ENCODE measurements around the gene MEAF6. TPM values are rescaled to one million over a fixed set of nuclear protein-coding genes. Genes with fewer than 3 reads are reported as not detected.

MEAF6 gene
- total and polyA plus RNA-seq, 2 of the 8 experiments (the other 6 are each of a cell fraction or from before 2014, with no cell fraction given) = 23.0 to 38.8 TPM

GRCh38 chr1:37468037-37468436 lies 46.5 kb downstream of the MEAF6 start:
- Histone ChIP-seq H2BK12ac (ENCODE audit: low read depth, low read length) (no peak overlapping the region), H3K27me3 (replicated peaks in 1 of 4; ENCODE audit: control insufficient read depth in 3 of 4, extremely low read depth in 1 of 4, insufficient read depth in 3 of 4, low read length in 3 of 4) (peaks cover 0 to 2% (median 1%) of the 10 kb centered on the region in 4 experiments; a peak in 2 of 7 replicates), H3K79me2 (ENCODE audit: control insufficient read depth in 1 of 2, insufficient read depth in 2 of 2, low read length in 2 of 2) (no peaks in the 10 kb centered on the region), H2BK120ac (replicated peaks; ENCODE audit: low read depth, low read length) (no peak overlapping the region), H3K9me3 (ENCODE audit: insufficient read depth in 2 of 2, low read depth in 1 of 2, low read length in 1 of 2) (no peaks in the 10 kb centered on the region), H3K4me3 (ENCODE audit: extremely low read depth in 1 of 4, insufficient read depth in 2 of 4, low read depth in 3 of 4, low read length in 4 of 4) (no peak overlapping the region), H3K9ac (replicated peaks in 1 of 4; ENCODE audit: extremely low read depth in 1 of 4, low read depth in 3 of 4, low read length in 3 of 4) (no peak overlapping the region), H3K4ac (replicated peaks; ENCODE audit: insufficient read length, low read depth, low read length) (no peak overlapping the region), H3K14ac (ENCODE audit: insufficient read length) (no peak overlapping the region), H3K27ac (ENCODE audit: low read depth, low read length) (no peak overlapping the region), H3K18ac (ENCODE audit: extremely low read depth, low read length) (no peak overlapping the region), H4K8ac (ENCODE audit: extremely low read depth, insufficient read depth, low read length) (no peak overlapping the region), H3K4me1 (replicated peaks in 1 of 4; ENCODE audit: control insufficient read depth in 3 of 4, insufficient read depth in 4 of 4, low read length in 3 of 4) (peaks cover 2 to 14% (median 8%) of the 10 kb centered on the region in 4 experiments), H3K56ac (replicated peaks; ENCODE audit: insufficient read length, low read depth, low read length) (no peak overlapping the region), H2AFZ (ENCODE audit: low read length) (no peak overlapping the region), H3K23ac (ENCODE audit: insufficient read length) (no peak overlapping the region), H2BK15ac (ENCODE audit: low read length) (no peak overlapping the region), H4K5ac (ENCODE audit: insufficient read length, low read depth, low read length) (no peak overlapping the region), H2AK5ac (ENCODE audit: low read depth, low read length) (no peak overlapping the region), H3K36me3 (ENCODE audit: control insufficient read depth in 2 of 4, insufficient read depth in 4 of 4, low read length in 3 of 4) (no peaks in the 10 kb centered on the region), H3K4me2 (ENCODE audit: insufficient read depth in 1 of 2, low read depth in 2 of 2, low read length in 2 of 2) (no peak overlapping the region), H3K79me1 (ENCODE audit: low read depth, low read length) (no peaks in the 10 kb centered on the region), H2BK20ac (ENCODE audit: low read length) (no peak overlapping the region), H4K20me1 (replicated peaks in 1 of 2; ENCODE audit: control insufficient read depth in 1 of 2, insufficient read depth in 2 of 2, low read length in 2 of 2) (no peaks in the 10 kb centered on the region), H4K91ac (replicated peaks; ENCODE audit: insufficient read length, low read length) (no peak overlapping the region), H2BK5ac (ENCODE audit: low read depth, low read length) (no peak overlapping the region), H3K23me2 (ENCODE audit: low read depth, low read length) (no peaks in the 10 kb centered on the region; the same call in 1 of the 2 replicates)
- DNase-seq (ENCODE audit: low read depth in 1 of 2, low spot score in 2 of 2) (no peak), FAIRE-seq (no peak)
- 95% methylated on average over 3 of the region's 5 CpGs; no CpG with 5 or more reads in 1 of the 2 experiments for WGBS, 2 experiments (ENCODE audit: extremely low coverage in 1 of 2, insufficient coverage in 1 of 2, insufficient read length in 1 of 2, insufficient replicate concordance in 2 of 2, low coverage in 1 of 2, low lambda C conversion rate in 2 of 2, missing lambda C conversion rate in 1 of 2)
- TF ChIP-seq CHD2 (IDR thresholded peaks at IDR 0.05; ENCODE audit: low read length) (no peak), KDM1A (IDR thresholded peaks at IDR 0.05; ENCODE audit: borderline replicate concordance, low read length) (no peak), ATF3 (IDR thresholded peaks at IDR 0.05; ENCODE audit: insufficient read depth, low read depth, low read length) (no peak), EZH2 (IDR thresholded peaks at IDR 0.05; ENCODE audit: low read depth, low read length, severe bottlenecking) (no peak), USF2 (IDR thresholded peaks at IDR 0.05; ENCODE audit: low read length) (no peak), CTBP2 (IDR thresholded peaks at IDR 0.05; ENCODE audit: borderline replicate concordance, insufficient read depth, insufficient read length, low read length) (no peak)
- CTCF ChIA-PET (ENCODE audit: partially characterized antibody) = interaction anchor here (1.1 to 17.4 kb wide), 4 partner anchors 10 to 58 kb away, joined by 3 to 213 read pairs (median 14); no protein-coding TSS in a partner anchor
- POLR2A ChIA-PET (ENCODE audit: partially characterized antibody) = interaction anchor here (3.6 kb wide), 1 partner anchor 9 kb away, joined by 18 read pairs; no protein-coding TSS in a partner anchor
